HG03039 (cell line): ENCODE results near the gene TRIM66.

ENCODE experiments used
- ATAC-seq: cut with Tn5 transposase; IDR thresholded peaks from one replicate; pipeline ENCODE4 v1.9.1; 2021; ENCODE audit warnings: mild to moderate bottlenecking, moderate library complexity; ENCODE audit not compliant: unreplicated experiment

TRIM66 gene

DNA sequence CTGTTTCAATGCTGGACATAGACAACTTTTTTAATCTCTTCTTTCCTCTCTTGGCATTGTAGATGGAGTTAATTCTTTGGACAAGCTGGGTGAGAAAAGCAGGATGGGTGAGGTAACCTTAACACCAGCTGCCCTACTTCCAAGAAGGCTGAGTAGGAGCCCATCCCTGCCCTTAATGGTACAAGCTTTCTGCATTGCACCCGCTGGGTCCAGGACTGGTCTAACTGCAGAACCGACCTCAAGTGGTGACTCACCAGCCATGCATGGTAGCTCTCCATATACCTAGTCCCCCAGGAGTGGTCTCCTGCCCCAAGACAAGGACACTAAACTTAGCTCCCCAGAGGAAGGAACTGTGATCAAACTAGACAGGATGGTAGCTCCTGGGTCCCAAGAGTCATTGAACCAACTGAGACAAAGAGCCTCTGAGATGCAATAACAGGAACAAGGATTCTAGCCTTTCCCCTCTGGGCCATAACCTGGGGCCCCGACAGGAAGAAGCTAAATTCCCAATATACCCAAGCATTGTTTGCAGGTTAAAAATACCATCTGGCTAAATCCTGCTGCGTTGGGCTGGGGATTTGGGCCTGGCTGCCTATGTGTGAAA lies 32.3 kb upstream of the TRIM66 start:
- ATAC-seq: no peak

GRCh38 chr11:8713760-8714454 lies 31.4 kb upstream of the TRIM66 start:
- ATAC-seq: no peak

DNA sequence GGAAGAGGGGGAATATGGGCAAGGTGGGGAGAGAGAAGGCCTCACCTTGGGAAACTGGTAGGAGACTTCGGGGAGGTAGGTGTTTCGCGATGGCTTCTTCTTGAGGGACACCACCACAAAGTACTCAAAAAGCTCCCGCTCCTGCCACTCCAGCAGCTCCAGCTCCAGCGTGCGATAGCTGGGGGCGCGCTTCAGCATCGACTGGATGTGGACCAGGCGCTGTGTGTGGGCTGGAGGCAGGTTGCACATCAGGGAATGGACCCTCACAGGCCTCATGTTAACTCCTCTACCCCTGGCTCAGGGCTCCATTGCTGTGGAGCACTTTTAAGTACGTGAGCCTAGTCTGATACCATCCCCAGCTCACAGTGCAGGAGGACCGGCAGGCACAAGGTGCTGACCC lies 30.0 kb upstream of the TRIM66 start:
- ATAC-seq: no peak

- ATAC-seq: no peak
Observed at GRCh38 chr11:8711895-8712442, 29.5 kb upstream of the TRIM66 start.

GRCh38 chr11:8709777-8710176 lies 27.3 kb upstream of the TRIM66 start:
- no peak for ATAC-seq

DNA sequence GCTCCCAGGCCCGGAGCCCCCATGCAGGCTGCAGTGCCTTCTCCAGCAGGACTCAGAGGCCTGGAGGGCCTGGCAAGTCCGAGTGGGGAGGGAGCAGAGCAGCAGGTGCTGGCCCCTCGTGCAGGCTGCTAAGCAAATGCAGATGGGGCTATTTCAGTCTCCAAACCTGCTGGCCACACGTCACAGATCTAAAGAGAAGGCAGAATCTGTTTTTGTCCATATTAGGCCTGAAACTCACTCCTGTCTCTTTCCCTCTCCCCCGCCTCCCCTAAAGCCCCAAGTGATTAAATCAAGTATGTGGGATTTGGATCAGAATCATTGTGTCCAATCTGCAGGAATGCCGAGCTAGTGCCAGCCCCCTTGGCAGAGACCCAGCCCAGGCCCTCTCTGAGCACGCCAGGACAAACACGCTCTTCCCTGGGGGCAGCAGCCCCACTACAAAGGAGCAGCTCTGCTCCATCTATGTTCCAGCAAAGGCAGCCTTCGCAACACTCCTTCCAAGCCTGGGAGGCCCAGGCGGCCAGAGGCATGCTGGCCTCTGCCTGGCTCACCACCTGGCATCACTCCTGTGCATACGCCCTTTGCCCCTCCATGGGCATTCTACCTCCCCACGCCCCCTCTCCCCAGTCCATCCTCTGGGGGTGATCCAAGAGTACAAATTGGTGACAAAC lies 26.7 kb upstream of the TRIM66 start:
- no peak for ATAC-seq

DNA sequence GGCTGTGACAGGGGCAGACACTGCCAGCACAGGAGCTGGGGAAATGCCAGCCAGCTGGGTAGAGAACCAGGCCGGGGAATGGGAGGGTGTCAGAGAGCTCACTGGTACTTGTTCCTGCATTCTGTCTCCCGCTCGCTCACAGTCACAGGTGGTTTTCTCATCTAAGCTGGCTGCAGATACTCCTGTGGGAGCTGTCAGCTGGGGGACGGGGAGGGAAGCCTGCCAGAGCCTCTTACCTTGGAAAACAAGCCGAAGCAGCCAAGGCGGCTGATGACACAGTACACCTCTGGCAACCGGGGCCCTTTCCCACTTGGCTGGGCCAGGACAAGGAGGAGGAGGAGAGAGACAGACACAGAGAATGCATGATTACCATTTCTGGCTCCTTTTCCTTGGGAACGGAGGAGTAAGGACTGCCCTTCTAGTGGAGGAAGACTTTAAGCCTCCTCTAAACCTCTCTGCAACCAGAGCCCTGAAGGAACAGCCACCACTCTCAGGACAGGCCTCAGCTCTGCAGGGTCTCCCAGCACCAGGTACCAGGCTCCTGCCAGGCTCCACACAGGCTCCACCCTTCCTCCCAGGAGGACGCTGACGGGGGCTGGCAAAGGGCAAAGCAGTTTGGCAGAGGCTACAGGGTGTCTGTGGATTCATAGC lies 25.2 kb upstream of the TRIM66 start:
- ATAC-seq: no peak

GRCh38 chr11:8706673-8707432 lies 24.4 kb upstream of the TRIM66 start:
- no peak for ATAC-seq

DNA sequence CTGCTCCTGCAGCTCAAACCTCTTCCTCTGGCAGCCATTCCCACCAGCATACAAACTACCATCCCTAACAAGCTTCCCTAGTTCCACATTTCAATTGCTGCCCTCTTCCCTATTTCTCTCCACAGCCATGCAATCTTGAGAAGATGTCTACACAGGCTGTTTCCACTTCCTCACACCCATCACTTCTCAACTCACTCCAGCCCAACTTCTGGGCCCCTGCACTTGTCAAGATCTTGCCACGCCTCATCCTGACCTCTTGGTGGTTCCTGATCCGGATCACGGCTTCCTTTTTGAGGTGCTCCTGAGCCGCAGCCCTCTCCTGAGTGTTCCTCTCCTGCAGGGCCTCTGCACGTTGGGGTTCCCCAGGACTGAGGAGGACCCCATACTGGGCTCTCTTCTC lies 22.7 kb upstream of the TRIM66 start:
- ATAC-seq: no peak

GRCh38 chr11:8704136-8704535 lies 21.7 kb upstream of the TRIM66 start:
- ATAC-seq: no peak

GRCh38 chr11:8702598-8702915 lies 20.1 kb upstream of the TRIM66 start:
- no peak for ATAC-seq

GRCh38 chr11:8701891-8702597 lies 19.6 kb upstream of the TRIM66 start:
- ATAC-seq: no peak

DNA sequence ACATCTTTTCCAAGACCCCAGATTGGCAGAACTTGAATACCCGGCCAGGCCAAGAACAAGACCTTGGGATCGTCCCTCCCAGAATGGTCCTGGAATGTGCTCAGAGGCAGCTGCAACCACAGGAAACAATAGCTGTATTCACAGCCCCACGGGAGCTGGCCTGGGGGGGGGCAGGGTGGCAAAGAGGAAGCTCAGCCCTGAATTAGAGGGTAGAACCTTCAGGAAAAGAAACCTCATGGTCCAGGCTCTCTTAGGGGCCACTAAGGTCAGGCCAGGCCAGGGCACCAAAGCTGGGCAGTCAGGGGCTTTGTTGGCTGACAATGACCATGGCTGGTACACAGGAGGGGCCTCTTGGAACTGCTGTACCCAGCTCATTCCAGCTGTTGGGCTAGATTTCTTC lies 17.4 kb upstream of the TRIM66 start:
- no peak for ATAC-seq

DNA sequence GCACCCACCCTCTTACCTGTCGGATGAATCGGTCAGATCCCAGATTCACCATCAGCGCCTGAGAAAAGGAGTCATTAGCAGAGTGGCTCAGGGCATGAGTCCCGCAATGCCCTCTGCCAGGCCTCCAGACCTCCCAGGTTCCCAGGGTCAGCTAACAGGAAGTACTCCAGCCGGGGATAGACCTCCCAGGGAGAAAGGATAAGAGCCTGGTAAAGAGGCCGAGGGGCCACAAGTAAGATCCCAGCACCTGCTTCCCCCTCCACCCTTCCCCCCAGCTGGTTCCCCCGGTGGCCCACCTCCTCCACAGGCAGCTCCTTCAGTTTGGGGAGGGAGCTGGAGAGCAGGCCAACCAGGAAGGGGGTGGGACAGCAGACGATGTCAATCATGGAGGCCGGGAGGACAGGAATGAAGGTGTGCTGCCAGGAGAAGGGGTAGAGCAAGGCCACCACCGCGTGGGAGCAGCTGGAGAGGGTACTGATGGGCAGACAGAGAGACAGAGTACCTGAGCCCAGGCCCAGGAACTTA lies 16.5 kb upstream of the TRIM66 start:
- ATAC-seq: no peak

DNA sequence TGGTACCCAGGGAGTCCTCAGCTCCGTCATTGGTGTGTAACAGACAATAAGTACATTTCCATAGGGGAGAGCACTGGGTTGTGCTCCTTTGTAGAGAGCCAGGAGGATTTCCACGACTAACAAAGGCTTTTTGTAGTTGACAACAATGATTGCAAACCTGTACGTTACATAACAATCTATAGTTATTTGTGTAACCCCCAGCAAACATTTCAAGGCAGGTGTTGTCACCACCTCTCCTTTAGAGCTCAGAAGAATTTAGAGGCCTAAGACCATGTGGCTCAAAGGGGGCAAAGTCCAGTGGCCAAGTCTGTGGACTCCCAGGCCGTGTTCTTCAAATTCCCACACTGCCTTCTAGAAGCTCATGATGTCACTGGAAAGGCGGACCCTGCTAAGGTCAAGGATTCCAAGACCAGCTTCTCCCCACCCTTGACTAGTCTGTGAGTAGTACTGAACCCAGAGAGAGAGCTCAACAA lies 15.9 kb upstream of the TRIM66 start:
- ATAC-seq: no peak

GRCh38 chr11:8697054-8697453 lies 14.6 kb upstream of the TRIM66 start:
- no peak for ATAC-seq

- ATAC-seq: no peak
Observed at GRCh38 chr11:8694137-8694536, 11.7 kb upstream of the TRIM66 start.

- ATAC-seq: no peak
Observed at GRCh38 chr11:8693555-8693954, 11.1 kb upstream of the TRIM66 start.

DNA sequence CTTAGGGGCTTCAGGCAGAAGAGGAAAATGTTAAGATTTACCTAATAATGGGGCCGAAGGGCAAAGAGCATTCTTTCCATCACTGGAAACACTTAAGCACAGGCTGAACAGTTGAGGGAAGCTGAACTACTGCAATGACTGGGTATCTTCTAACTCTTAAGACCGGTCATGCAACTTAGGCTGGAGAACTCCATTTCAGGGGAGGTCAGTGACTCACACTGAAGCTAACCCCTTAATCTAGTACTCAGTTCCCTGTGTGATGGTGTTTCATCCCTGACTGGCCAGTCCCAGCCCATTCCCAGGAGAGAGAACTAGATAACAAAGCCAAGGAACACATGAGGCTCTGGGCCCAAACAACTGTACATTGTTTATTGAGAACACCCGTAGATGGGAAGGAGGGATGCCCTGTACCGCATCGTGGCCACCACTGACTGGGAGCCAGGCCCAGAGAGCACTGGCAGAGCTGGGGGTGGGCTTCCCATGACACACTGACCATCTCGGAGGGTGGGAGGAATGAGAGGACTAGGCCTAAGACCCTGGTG lies 10.6 kb upstream of the TRIM66 start:
- ATAC-seq: no peak

DNA sequence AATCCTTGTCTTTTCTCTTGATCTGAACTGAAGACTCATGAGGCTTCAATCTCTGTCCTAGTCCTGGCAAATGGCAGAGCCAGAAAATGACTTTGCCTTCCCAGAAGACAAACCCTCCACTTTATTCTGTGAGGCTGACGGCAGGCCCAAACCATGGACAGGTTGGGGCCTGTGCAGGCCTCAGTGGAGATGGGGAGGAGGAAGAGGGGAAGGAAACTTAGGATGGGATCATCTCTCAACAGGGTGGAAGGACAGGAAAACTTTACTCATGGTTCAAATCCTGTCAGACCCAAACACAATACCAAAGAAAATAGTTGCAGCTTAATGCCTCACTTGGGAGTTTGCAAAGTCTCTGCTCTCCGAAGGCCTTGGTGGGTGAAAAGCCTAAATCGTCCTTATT lies 10.0 kb upstream of the TRIM66 start:
- no peak for ATAC-seq
